Measurements from ENCODE around the gene CITED2.
"Not testable (repeated sequence)": the region's sequence is repeated elsewhere in the genome, so short reads cannot be mapped to it uniquely, and the experiment has no call there.

The CITED2 gene

DNA sequence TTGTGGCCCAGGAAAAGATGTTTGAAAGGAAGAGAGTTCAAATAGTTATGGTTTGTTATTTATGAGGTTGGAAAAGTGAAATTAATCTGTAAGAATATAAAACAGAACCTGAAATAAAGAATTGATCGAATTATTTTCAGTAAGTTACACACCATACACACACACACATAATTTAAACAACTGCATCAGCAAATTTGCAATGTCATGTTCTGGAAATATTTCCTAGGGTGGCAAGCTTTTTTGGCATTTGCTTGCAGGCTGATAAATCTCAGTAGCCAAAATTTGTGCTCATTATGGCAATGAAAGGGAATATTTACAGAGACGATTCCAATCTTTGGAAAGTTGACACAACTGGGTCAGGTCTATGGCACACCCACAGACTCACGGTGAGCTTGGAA lies 9.5 kb downstream of the CITED2 start:
- TF ChIP-seq, protein P1, sequence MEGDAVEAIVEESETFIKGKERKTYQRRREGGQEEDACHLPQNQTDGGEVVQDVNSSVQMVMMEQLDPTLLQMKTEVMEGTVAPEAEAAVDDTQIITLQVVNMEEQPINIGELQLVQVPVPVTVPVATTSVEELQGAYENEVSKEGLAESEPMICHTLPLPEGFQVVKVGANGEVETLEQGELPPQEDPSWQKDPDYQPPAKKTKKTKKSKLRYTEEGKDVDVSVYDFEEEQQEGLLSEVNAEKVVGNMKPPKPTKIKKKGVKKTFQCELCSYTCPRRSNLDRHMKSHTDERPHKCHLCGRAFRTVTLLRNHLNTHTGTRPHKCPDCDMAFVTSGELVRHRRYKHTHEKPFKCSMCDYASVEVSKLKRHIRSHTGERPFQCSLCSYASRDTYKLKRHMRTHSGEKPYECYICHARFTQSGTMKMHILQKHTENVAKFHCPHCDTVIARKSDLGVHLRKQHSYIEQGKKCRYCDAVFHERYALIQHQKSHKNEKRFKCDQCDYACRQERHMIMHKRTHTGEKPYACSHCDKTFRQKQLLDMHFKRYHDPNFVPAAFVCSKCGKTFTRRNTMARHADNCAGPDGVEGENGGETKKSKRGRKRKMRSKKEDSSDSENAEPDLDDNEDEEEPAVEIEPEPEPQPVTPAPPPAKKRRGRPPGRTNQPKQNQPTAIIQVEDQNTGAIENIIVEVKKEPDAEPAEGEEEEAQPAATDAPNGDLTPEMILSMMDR (IDR thresholded peaks at IDR 0.05; ENCODE audit: low read depth, low read length, missing control alignments): no peak
- no peak for DNase-seq
- Histone ChIP-seq H3K36me3 (replicated peaks) (no peaks in the 10 kb centered on the region), H3K27ac (no peak overlapping the region), H3K27me3 (replicated peaks) (no peaks in the 10 kb centered on the region), H3K4me3 (ENCODE audit: low read depth, low read length) (no peak overlapping the region)
- in situ Hi-C loops (cut with HindIII; ENCODE audit: low pct_ligation_motif_present, low sequenced_read_pairs): no loop called here

DNA sequence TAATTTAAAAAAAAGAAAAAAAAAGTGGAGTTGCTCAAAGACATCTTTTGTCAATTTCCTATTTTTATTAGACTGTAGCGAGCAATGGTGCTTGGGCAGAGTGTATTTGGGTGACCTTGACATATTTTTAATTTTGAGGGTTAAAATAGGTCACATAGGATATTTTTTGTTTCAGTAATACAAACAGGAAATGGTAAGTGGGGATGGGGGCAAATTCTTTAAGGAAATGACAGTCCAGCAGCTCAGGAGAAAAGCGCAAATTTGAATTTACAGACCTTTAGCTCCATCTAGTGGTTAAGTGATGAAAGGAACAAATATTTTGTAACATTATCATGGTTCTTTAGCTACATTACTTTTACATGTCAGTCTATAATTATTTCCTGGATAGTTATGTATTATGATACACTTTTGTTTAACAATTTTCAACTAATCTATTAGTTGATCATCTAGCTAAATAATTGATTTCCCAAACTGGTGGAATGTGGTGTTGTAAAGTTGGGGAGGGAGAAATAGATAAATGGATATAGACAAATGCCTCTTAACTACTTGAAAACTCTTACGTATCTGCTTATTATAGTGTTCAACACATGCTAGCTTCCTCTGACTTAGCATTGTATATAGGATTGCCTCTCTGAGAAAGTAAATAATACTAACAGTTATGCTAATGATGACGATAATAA lies 10.0 kb downstream of the CITED2 start:
- H3K4me3 ChIP-seq (ENCODE audit: low read depth, low read length): no peak overlapping the region
- no peak for DNase-seq
- in situ Hi-C loops (cut with HindIII; ENCODE audit: low pct_ligation_motif_present, low sequenced_read_pairs): no loop called here
- H3K27ac ChIP-seq: no peak overlapping the region
- TF ChIP-seq, protein P1 (IDR thresholded peaks at IDR 0.05; ENCODE audit: low read depth, low read length, missing control alignments): peak; percentile 40
- H3K27me3 ChIP-seq (replicated peaks): no peaks in the 10 kb centered on the region
- no peaks in the 10 kb centered on the region for H3K36me3 ChIP-seq (replicated peaks)

DNA sequence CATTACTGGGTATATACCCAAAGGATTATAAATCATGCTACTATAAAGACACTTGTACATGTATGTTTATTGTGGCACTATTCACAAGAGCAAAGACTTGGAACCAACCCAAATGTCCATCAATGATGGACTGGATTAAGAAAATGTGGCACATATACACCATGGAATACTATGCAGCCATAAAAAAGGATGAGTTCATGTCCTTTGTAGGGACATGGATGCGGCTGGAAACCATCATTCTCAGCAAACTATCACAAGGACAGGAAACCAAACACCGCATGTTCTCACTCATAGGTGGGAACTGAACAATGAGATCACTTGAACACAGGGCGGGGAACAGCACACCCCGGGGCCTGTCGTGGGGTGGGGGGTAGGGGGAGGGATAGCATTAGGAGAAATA lies 10.7 kb downstream of the CITED2 start:
- DNase-seq; H3K27me3 ChIP-seq (replicated peaks); H3K36me3 ChIP-seq (replicated peaks); H3K27ac ChIP-seq; in situ Hi-C loops (cut with HindIII; ENCODE audit: low pct_ligation_motif_present, low sequenced_read_pairs); H3K4me3 ChIP-seq (ENCODE audit: low read depth, low read length): not testable (repeated sequence)

DNA sequence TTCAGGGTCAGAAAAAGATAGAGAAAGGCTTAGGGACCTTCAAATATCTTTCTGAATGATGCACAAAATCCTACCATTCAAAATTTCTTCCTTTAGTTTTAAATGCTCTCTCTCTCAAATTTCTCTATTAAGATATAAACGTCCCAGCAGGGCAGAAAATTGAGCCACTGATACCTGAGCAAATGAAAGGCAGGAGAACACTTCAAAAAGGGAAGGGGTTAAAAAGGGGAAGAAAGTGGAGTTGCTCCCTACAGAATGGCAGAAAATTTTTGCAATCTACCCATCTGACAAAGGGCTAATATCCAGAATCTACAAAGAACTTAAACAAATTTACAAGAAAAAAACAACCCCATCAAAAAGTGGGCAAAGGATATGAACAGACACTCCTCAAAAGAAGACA lies 11.3 kb downstream of the CITED2 start:
- DNase-seq; in situ Hi-C loops (cut with HindIII; ENCODE audit: low pct_ligation_motif_present, low sequenced_read_pairs); H3K27me3 ChIP-seq (replicated peaks); H3K36me3 ChIP-seq (replicated peaks); H3K4me3 ChIP-seq (ENCODE audit: low read depth, low read length); H3K27ac ChIP-seq: not testable (repeated sequence)

DNA sequence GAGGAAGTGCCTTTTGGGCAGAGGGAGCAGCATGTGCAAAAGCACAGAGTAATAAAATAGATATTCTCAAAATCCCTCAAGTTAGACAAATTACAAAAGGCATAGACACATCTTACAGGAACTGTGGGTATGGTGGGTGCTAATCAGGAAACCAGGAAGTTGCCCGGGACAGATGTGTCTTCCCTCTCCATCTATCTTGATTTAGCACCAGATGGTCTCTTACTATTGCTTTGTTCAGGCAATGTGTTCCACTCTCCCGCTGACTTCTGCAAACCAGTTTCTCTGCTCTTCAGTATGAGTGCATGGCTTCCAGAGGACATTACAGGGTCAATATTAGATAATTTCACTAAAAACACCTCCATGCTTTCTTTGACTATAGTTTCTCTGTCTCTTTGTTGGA lies 13.2 kb downstream of the CITED2 start:
- DNase-seq: no peak

DNA sequence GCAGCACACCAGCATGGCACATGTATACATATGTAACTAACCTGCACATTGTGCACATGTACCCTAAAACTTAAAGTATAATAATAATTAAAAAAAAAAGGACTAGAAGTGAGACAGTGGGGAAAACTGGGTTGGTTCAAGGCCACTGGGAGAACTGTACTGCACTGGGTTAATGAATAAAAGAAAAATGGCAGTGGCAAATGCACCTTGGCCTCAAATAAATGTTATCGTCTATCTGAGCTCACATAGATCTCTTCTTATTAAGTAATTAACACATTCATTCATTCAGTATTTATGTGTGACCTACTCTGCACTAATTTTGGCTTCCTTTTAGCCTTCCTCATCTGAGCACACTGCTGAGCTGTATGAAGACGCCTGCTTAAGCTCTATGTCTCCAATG lies 17.5 kb downstream of the CITED2 start:
- Histone ChIP-seq H3K4me3 (ENCODE audit: low read depth, low read length) (no peak overlapping the region), H3K36me3 (replicated peaks) (no peaks in the 10 kb centered on the region), H3K27me3 (replicated peaks) (no peaks in the 10 kb centered on the region), H3K27ac (no peak overlapping the region)
- in situ Hi-C loops (cut with HindIII; ENCODE audit: low pct_ligation_motif_present, low sequenced_read_pairs): no loop called here
- no peak for DNase-seq
- TF ChIP-seq, protein P1 (IDR thresholded peaks at IDR 0.05; ENCODE audit: low read depth, low read length, missing control alignments): no peak

More for the DNA sequence above, 13.2 kb downstream of the CITED2 start:
- Histone ChIP-seq H3K4me3 (ENCODE audit: low read depth, low read length) (no peak overlapping the region), H3K36me3 (replicated peaks) (no peaks in the 10 kb centered on the region), H3K27ac (no peak overlapping the region), H3K27me3 (replicated peaks) (no peaks in the 10 kb centered on the region)
- in situ Hi-C loops (cut with HindIII; ENCODE audit: low pct_ligation_motif_present, low sequenced_read_pairs): no loop called here
- TF ChIP-seq, protein P1 (IDR thresholded peaks at IDR 0.05; ENCODE audit: low read depth, low read length, missing control alignments): no peak

DNA sequence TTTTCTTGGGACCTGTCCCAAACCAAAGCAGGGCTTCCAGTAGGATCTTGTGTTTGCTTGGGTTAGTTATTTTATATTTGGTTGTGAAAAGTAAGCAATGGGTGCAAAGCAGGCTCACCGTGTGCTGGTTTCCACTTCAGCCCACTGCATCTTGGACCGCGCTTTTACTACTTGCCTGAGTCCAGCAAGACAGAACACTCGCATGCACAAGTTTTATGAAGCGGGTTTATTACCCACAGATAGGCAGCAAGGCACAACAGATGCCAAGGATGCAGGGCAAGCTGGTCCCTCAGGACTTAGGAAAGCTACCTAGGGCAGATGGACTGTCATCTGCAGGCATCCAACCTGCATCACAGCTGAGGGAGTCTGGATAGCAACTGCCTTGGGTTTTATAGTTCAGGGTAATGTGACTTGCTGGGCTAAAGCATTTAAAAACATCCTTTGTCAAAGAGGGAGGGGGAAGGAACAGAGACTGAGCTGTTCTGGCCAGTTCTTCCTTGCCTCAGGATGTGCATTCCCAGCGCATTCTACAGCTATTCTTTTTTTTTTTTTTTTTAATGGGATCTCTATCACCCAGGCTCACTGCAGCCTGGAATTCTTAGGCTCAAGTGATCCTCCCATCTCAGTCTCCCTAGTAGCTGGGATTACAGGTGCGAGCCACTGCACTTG lies 18.5 kb downstream of the CITED2 start:
- H3K27me3 ChIP-seq (replicated peaks): no peaks in the 10 kb centered on the region
- TF ChIP-seq, protein P1 (IDR thresholded peaks at IDR 0.05; ENCODE audit: low read depth, low read length, missing control alignments): no peak
- DNase-seq: no peak
- no peak overlapping the region for H3K4me3 ChIP-seq (ENCODE audit: low read depth, low read length)
- H3K36me3 ChIP-seq (replicated peaks): no peaks in the 10 kb centered on the region
- in situ Hi-C loops (cut with HindIII; ENCODE audit: low pct_ligation_motif_present, low sequenced_read_pairs): no loop called here
- no peak overlapping the region for H3K27ac ChIP-seq
